Measurements from ENCODE around the gene AIMP1.

The AIMP1 gene

DNA sequence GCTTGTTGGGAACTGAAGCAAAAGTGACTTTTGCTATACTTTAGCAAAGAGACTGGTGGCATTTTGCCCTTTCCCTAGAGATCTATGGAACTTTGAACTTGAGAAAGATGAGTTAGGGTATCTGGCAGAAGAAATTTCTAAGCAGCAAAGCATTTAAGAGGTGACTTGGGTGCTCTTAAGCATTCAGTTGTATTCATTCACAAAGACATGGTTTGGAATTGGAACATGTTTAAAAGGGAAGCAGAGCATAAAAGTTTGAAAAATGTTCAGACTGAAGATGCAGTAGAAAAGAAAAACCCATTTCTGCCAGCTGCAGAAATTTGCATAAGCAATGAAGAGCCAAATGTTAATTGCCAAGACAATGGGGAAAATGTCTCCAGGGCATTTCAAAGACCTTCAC lies 21.6 kb downstream of the AIMP1 start:
- TF ChIP-seq EZH2 (IDR thresholded peaks at IDR 0.05; ENCODE audit: borderline replicate concordance, low read depth, low read length, severe bottlenecking) = no peak
- TF ChIP-seq, protein P1, sequence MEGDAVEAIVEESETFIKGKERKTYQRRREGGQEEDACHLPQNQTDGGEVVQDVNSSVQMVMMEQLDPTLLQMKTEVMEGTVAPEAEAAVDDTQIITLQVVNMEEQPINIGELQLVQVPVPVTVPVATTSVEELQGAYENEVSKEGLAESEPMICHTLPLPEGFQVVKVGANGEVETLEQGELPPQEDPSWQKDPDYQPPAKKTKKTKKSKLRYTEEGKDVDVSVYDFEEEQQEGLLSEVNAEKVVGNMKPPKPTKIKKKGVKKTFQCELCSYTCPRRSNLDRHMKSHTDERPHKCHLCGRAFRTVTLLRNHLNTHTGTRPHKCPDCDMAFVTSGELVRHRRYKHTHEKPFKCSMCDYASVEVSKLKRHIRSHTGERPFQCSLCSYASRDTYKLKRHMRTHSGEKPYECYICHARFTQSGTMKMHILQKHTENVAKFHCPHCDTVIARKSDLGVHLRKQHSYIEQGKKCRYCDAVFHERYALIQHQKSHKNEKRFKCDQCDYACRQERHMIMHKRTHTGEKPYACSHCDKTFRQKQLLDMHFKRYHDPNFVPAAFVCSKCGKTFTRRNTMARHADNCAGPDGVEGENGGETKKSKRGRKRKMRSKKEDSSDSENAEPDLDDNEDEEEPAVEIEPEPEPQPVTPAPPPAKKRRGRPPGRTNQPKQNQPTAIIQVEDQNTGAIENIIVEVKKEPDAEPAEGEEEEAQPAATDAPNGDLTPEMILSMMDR (IDR thresholded peaks at IDR 0.05; ENCODE audit: borderline replicate concordance, extremely low read depth, low read length, poor library complexity, severe bottlenecking) = no peak
- peaks cover 25% of the 10 kb centered on the region for H3K79me2 ChIP-seq (ENCODE audit: insufficient read depth, low read length)

DNA sequence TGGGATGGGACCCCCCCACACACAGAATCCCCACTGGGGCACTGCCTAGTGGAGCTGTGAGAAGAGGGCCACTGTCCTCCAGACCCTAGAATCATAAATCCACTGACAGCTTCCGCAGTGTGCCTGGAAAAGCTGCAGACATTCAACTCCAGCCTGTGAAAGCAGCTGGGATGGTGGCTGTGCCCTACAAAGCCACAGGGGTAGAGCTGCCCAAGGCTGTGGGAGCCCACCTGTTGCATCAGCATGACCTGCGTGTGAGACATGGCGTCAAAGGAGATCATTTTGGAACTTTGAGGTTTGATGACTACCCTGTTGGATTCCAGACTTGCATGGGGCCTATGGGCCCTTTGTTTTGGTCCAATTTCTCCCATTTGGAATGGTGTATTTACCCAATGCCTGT lies 22.3 kb downstream of the AIMP1 start:
- Histone ChIP-seq H3K9ac (ENCODE audit: low read depth, low read length) (no peak overlapping the region), H2AFZ (ENCODE audit: low read depth, low read length) (no peak overlapping the region), H3K4me3 (ENCODE audit: low read depth in 1 of 2, low read length in 2 of 2) (no peak overlapping the region), H3K79me2 (ENCODE audit: insufficient read depth, low read length) (peaks cover 32% of the 10 kb centered on the region), H3K27ac (ENCODE audit: low read length) (no peak overlapping the region), H3K4me2 (ENCODE audit: insufficient read depth, low read length) (no peak overlapping the region), H4K20me1 (ENCODE audit: insufficient read depth, low read length) (peaks cover 6% of the 10 kb centered on the region; the same call in 1 of the 2 replicates), H3K36me3 (ENCODE audit: insufficient read depth, low read length) (peaks cover 76% of the 10 kb centered on the region), H3K4me1 (ENCODE audit: insufficient read depth, low read length) (no peaks in the 10 kb centered on the region), H3K9me3 (ENCODE audit: insufficient read depth, low read length, severe bottlenecking) (no peaks in the 10 kb centered on the region), H3K27me3 (ENCODE audit: insufficient read depth, low read length, poor library complexity) (no peaks in the 10 kb centered on the region)
- DNase-seq (no peak), ATAC-seq (ENCODE audit: insufficient read depth, low read depth) (no peak)
- no peak for TF ChIP-seq EZH2 (IDR thresholded peaks at IDR 0.05; ENCODE audit: borderline replicate concordance, low read depth, low read length, severe bottlenecking)
- TF ChIP-seq, protein P1 (IDR thresholded peaks at IDR 0.05; ENCODE audit: borderline replicate concordance, extremely low read depth, low read length, poor library complexity, severe bottlenecking) = no peak

More for the DNA sequence above, 21.6 kb downstream of the AIMP1 start:
- Histone ChIP-seq H3K36me3 (ENCODE audit: insufficient read depth, low read length) (peaks cover 83% of the 10 kb centered on the region), H3K4me3 (ENCODE audit: low read depth in 1 of 2, low read length in 2 of 2) (no peak overlapping the region), H3K27ac (ENCODE audit: low read length) (no peak overlapping the region), H3K9me3 (ENCODE audit: insufficient read depth, low read length, severe bottlenecking) (no peaks in the 10 kb centered on the region), H3K27me3 (ENCODE audit: insufficient read depth, low read length, poor library complexity) (no peaks in the 10 kb centered on the region), H2AFZ (ENCODE audit: low read depth, low read length) (no peak overlapping the region), H3K4me2 (ENCODE audit: insufficient read depth, low read length) (no peak overlapping the region), H3K9ac (ENCODE audit: low read depth, low read length) (no peak overlapping the region), H3K4me1 (ENCODE audit: insufficient read depth, low read length) (no peaks in the 10 kb centered on the region), H4K20me1 (ENCODE audit: insufficient read depth, low read length) (peaks cover 5% of the 10 kb centered on the region; the same call in 1 of the 2 replicates)
- no peak for DNase-seq
- no peak for ATAC-seq (ENCODE audit: insufficient read depth, low read depth)

DNA sequence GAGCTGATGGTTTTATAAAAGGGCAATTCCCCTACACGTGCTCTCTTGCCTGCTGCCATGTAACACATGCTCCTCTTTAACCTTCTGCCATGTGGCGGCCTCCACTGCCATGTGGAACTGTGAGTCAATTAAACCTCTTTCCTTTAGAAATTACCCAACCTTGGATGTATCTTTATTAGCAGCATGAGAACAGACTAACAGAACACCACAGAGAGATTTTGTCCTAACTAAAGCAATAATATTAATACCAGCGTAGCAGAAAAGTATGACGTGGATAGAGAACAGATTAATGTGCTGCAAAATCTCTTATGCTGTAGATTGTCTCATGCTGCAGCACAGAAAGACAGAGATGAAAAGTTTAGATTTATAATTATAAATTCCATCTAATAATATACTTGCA lies 23.1 kb downstream of the AIMP1 start:
- no peak overlapping the region for H3K9ac ChIP-seq (ENCODE audit: low read depth, low read length)
- H3K27ac ChIP-seq (ENCODE audit: low read length) = no peak overlapping the region
- H3K4me2 ChIP-seq (ENCODE audit: insufficient read depth, low read length) = no peak overlapping the region
- H3K27me3 ChIP-seq (ENCODE audit: insufficient read depth, low read length, poor library complexity) = no peaks in the 10 kb centered on the region
- ATAC-seq (ENCODE audit: insufficient read depth, low read depth) (no peak), DNase-seq (no peak)
- H3K9me3 ChIP-seq (ENCODE audit: insufficient read depth, low read length, severe bottlenecking) = no peaks in the 10 kb centered on the region
- H3K4me1 ChIP-seq (ENCODE audit: insufficient read depth, low read length) = no peaks in the 10 kb centered on the region
- H3K4me3 ChIP-seq (ENCODE audit: low read depth in 1 of 2, low read length in 2 of 2) = no peak overlapping the region
- H4K20me1 ChIP-seq (ENCODE audit: insufficient read depth, low read length) = peaks cover 6% of the 10 kb centered on the region; the same call in 1 of the 2 replicates
- peaks cover 70% of the 10 kb centered on the region for H3K36me3 ChIP-seq (ENCODE audit: insufficient read depth, low read length)
- H3K79me2 ChIP-seq (ENCODE audit: insufficient read depth, low read length) = peaks cover 37% of the 10 kb centered on the region
- TF ChIP-seq, protein P1 (IDR thresholded peaks at IDR 0.05; ENCODE audit: borderline replicate concordance, extremely low read depth, low read length, poor library complexity, severe bottlenecking) = no peak
- no peak for TF ChIP-seq EZH2 (IDR thresholded peaks at IDR 0.05; ENCODE audit: borderline replicate concordance, low read depth, low read length, severe bottlenecking)
- no peak overlapping the region for H2AFZ ChIP-seq (ENCODE audit: low read depth, low read length)

DNA sequence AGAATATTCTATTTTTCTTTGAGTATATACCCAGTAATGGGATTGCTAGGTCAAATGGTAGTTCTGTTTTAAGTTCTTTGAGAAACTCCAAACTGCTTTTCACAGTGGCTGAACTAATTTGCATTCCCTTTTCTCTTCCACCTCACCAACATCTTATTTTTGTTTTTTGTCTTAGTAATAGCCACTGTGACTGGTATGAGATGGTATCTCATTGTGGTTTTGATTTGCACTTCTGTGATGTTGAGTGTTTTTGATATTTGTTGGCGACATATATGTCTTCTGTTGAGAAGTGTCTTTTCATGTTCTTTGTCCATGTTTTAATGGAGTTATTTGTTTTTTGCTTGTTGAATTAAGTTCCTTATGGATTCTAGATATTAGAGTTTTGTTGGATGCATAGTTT lies 24.4 kb downstream of the AIMP1 start:
- H2AFZ ChIP-seq (ENCODE audit: low read depth, low read length) = no peak overlapping the region
- ATAC-seq (ENCODE audit: insufficient read depth, low read depth) (no peak), DNase-seq (no peak)
- H3K79me2 ChIP-seq (ENCODE audit: insufficient read depth, low read length) = peaks cover 39% of the 10 kb centered on the region
- peaks cover 6% of the 10 kb centered on the region; the same call in 1 of the 2 replicates for H4K20me1 ChIP-seq (ENCODE audit: insufficient read depth, low read length)
- peaks cover 66% of the 10 kb centered on the region for H3K36me3 ChIP-seq (ENCODE audit: insufficient read depth, low read length)
- H3K27me3 ChIP-seq (ENCODE audit: insufficient read depth, low read length, poor library complexity) = no peaks in the 10 kb centered on the region
- H3K27ac ChIP-seq (ENCODE audit: low read length) = no peak overlapping the region
- no peak overlapping the region for H3K9ac ChIP-seq (ENCODE audit: low read depth, low read length)
- TF ChIP-seq, protein P1 (IDR thresholded peaks at IDR 0.05; ENCODE audit: borderline replicate concordance, extremely low read depth, low read length, poor library complexity, severe bottlenecking) = no peak
- no peak for TF ChIP-seq EZH2 (IDR thresholded peaks at IDR 0.05; ENCODE audit: borderline replicate concordance, low read depth, low read length, severe bottlenecking)
- H3K4me2 ChIP-seq (ENCODE audit: insufficient read depth, low read length) = no peak overlapping the region
- H3K4me3 ChIP-seq (ENCODE audit: low read depth in 1 of 2, low read length in 2 of 2) = no peak overlapping the region
- no peaks in the 10 kb centered on the region for H3K4me1 ChIP-seq (ENCODE audit: insufficient read depth, low read length)
- no peaks in the 10 kb centered on the region for H3K9me3 ChIP-seq (ENCODE audit: insufficient read depth, low read length, severe bottlenecking)
